Spinal cord (tissue), 10 donors: ENCODE results near the gene RAMACL. TPM values are rescaled to one million over a fixed set of nuclear protein-coding genes. Genes with fewer than 3 reads are reported as not detected.

Experiments used
- DNase-seq, 6 donors: peaks; one replicate each; pipeline versions ENCODE4 v3.0.0 to v3.0.0-alpha.2; 2013 to 2015; ENCODE audit warnings: low spot score in 6 of 6, low read depth in 4 of 6
- H3K27ac ChIP-seq: one replicate; pipeline ENCODE4 v1.5.1; 2013; ENCODE audit warnings: low read depth, low read length, control low read depth
- H3K27me3 ChIP-seq: one replicate; pipeline ENCODE4 v1.6.1; 2013; ENCODE audit warnings: low read length; ENCODE audit not compliant: control insufficient read depth, insufficient read depth
- H3K36me3 ChIP-seq: one replicate; pipeline ENCODE4 v1.6.1; 2013; ENCODE audit warnings: low read length; ENCODE audit not compliant: control insufficient read depth, insufficient read depth
- H3K4me1 ChIP-seq: one replicate; pipeline ENCODE4 v1.6.1; 2013; ENCODE audit warnings: low read length; ENCODE audit not compliant: control insufficient read depth, insufficient read depth
- H3K4me3 ChIP-seq: one replicate; pipeline ENCODE4 v1.5.1; 2013; ENCODE audit warnings: low read depth, low read length, control low read depth
- H3K9me3 ChIP-seq: one replicate; pipeline ENCODE4 v1.6.1; 2013; ENCODE audit warnings: low read length; ENCODE audit not compliant: control insufficient read depth, insufficient read depth
- WGBS: methylation state at CpG from one replicate; pipeline ENCODE4 v1.1.5; 2013; ENCODE audit warnings: missing lambda C conversion rate; ENCODE audit not compliant: insufficient coverage; 5-methylcytosine and 5-hydroxymethylcytosine counted together
- polyA plus RNA-seq, 2 donors: library from polyadenylated mRNA; unstranded; fragments of 120-200 nt; gene quantifications; one replicate each; pipeline ENCODE4 v1.2.1, GENCODE V29; 2013; ENCODE audit not compliant: insufficient read length in 2 of 2
- total RNA-seq, 2 donors: library from RNA; depleted of rRNA in 1 of 2; stranded (reverse); fragments of 120-200 nt in 1 of 2; fragments of >200 nt in 1 of 2; gene quantifications; one replicate each; pipeline versions ENCODE4 v1.2.3 to v1.2.4, GENCODE V29; 2013 to 2014
- donor health status: healthy.

RAMACL gene
- total and polyA plus RNA-seq, 4 donors = 0.18 to 1.5 (median 0.89) TPM

GRCh38 chr6:166598441-166599138 is 12.1 kb upstream of the RAMACL start:
- no peaks in the 10 kb centered on the region for H3K9me3 ChIP-seq
- peaks cover 4% of the 10 kb centered on the region for H3K36me3 ChIP-seq
- peak overlapping the region; percentile 15 for H3K27ac ChIP-seq
- no peak overlapping the region for H3K4me3 ChIP-seq
- DNase-seq = no peak
- WGBS = 92% methylated on average over 5 of the region's 11 CpGs
- peaks cover 15% of the 10 kb centered on the region for H3K4me1 ChIP-seq
- no peaks in the 10 kb centered on the region for H3K27me3 ChIP-seq

- Histone ChIP-seq H3K36me3 (peaks cover 4% of the 10 kb centered on the region), H3K4me1 (peaks cover 12% of the 10 kb centered on the region), H3K9me3 (no peaks in the 10 kb centered on the region), H3K4me3 (no peak overlapping the region), H3K27me3 (no peaks in the 10 kb centered on the region), H3K27ac (peak overlapping the region; percentile 15)
- 58% methylated on average over 5 of the region's 10 CpGs for WGBS
- DNase-seq = no peak
Observed at GRCh38 chr6:166597711-166598440, 11.4 kb upstream of the RAMACL start.

GRCh38 chr6:166596776-166597507 is 10.5 kb upstream of the RAMACL start:
- Histone ChIP-seq H3K4me3 (no peak overlapping the region), H3K4me1 (peaks cover 12% of the 10 kb centered on the region), H3K9me3 (no peaks in the 10 kb centered on the region), H3K27ac (no peak overlapping the region), H3K36me3 (peaks cover 4% of the 10 kb centered on the region), H3K27me3 (no peaks in the 10 kb centered on the region)
- 94% methylated on average over 15 of the region's 15 CpGs for WGBS
- DNase-seq = no peak

GRCh38 chr6:166595949-166596348 is 9.5 kb upstream of the RAMACL start:
- no peaks in the 10 kb centered on the region for H3K9me3 ChIP-seq
- no peak overlapping the region for H3K27ac ChIP-seq
- no peaks in the 10 kb centered on the region for H3K27me3 ChIP-seq
- H3K4me3 ChIP-seq = no peak overlapping the region
- WGBS = 97% methylated on average over 6 of the region's 6 CpGs
- peaks cover 12% of the 10 kb centered on the region for H3K4me1 ChIP-seq
- peaks cover 4% of the 10 kb centered on the region for H3K36me3 ChIP-seq
- no peak for DNase-seq

- Histone ChIP-seq H3K27ac (no peak overlapping the region), H3K9me3 (no peaks in the 10 kb centered on the region), H3K4me3 (no peak overlapping the region), H3K4me1 (peaks cover 12% of the 10 kb centered on the region), H3K27me3 (no peaks in the 10 kb centered on the region), H3K36me3 (peaks cover 4% of the 10 kb centered on the region)
- 92% methylated on average over 12 of the region's 13 CpGs for WGBS
- DNase-seq = no peak
Observed at GRCh38 chr6:166595061-166595780, 8.7 kb upstream of the RAMACL start.

GRCh38 chr6:166592821-166593220 is 6.3 kb upstream of the RAMACL start:
- H3K27ac ChIP-seq = no peak overlapping the region
- peaks cover 4% of the 10 kb centered on the region for H3K36me3 ChIP-seq
- no peaks in the 10 kb centered on the region for H3K27me3 ChIP-seq
- H3K4me3 ChIP-seq = no peak overlapping the region
- DNase-seq = no peak
- H3K4me1 ChIP-seq = peaks cover 22% of the 10 kb centered on the region
- 92% methylated on average over 4 of the region's 9 CpGs for WGBS
- no peaks in the 10 kb centered on the region for H3K9me3 ChIP-seq

- H3K4me1 ChIP-seq = peaks cover 16% of the 10 kb centered on the region
- H3K4me3 ChIP-seq = no peak overlapping the region
- 100% methylated on average over 2 of the region's 7 CpGs for WGBS
Observed at GRCh38 chr6:166591961-166592520, 5.6 kb upstream of the RAMACL start.

GRCh38 chr6:166591026-166591425 is 4.5 kb upstream of the RAMACL start:
- WGBS = 93% methylated on average over 7 of the region's 11 CpGs

More at GRCh38 chr6:166591961-166592520, 5.6 kb upstream of the RAMACL start:
- DNase-seq = no peak
- H3K9me3 ChIP-seq = no peaks in the 10 kb centered on the region
- peaks cover under 1% of the 10 kb centered on the region for H3K36me3 ChIP-seq
- H3K27me3 ChIP-seq = no peaks in the 10 kb centered on the region
- H3K27ac ChIP-seq = no peak overlapping the region

More at GRCh38 chr6:166591026-166591425, 4.5 kb upstream of the RAMACL start:
- Histone ChIP-seq H3K27ac (no peak overlapping the region), H3K36me3 (no peaks in the 10 kb centered on the region), H3K4me1 (peaks cover 14% of the 10 kb centered on the region), H3K27me3 (no peaks in the 10 kb centered on the region), H3K4me3 (no peak overlapping the region), H3K9me3 (no peaks in the 10 kb centered on the region)
- no peak for DNase-seq
